RKO (cell line): Measurements from ENCODE around the gene TENM4.

Experiments used
- DNase-seq: peaks from one replicate; pipeline ENCODE4 v3.0.0-alpha.2; 2016; ENCODE audit warnings: low spot score

Gene TENM4

GRCh38 chr11:79173615-79174014 is 267.2 kb downstream of the TENM4 start:
- DNase-seq = no peak

- no peak for DNase-seq
Measured at GRCh38 chr11:79170321-79170720, 270.5 kb downstream of the TENM4 start.

DNA sequence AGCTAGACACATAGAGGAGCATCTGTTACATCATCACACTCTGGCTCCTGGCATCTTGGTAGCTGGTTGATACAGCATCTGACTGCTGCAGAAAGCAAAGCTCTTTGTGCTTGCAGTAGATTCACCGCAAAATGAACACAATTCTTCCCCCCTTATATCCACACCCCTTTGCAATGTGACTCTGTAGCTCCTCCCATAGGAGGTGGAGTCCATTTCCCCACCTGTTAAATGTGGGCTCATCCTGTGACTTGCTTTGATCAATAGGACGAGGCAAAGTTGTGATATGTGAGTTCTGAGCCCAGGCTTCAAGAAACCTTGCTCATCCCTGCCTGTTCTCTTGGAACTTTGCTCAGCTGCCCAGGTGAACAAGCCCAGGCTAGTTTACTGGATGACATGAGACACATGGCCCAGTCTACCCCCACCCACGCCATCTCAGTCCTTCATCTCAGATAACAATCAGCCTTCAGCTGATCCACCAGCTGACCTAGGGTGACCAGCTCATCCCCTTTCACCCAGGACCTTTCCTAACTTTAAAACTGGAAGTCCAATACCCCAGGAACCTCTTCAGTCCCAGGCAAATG is 272.2 kb downstream of the TENM4 start:
- no peak for DNase-seq

- DNase-seq = no peak
Measured at GRCh38 chr11:79167510-79168188, 273.2 kb downstream of the TENM4 start.

GRCh38 chr11:79165908-79166307 is 274.9 kb downstream of the TENM4 start:
- no peak for DNase-seq

DNA sequence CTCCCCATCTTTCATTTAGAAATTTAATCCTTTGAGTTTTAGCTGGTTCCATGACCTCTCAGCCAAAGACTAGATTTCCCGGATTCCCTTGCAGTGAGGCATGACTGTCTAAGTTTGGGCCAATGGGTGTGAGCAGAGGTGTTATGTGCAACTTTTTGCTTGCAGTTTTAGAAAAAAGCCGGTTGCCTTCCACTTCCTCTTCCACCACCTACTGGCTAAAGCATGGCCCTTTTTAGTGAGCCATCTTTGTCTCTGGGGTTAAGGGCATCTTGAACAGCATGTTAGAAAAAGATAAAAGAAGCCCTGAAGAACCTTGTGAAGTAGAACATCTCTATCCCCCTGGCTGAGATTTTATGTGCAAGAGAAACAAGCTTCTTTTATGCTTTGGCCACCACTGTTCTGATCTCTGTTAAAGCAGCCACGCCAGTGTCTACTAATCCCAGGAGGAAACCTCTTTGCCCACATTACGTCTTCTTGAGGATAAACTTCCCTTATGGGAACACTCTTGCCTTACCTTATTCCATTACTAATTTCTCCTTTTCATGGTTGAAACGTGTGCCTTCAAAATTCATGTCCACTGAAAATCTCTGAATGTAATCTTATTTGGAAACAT is 279.9 kb downstream of the TENM4 start:
- no peak for DNase-seq

GRCh38 chr11:79159657-79160450 is 281.0 kb downstream of the TENM4 start:
- no peak for DNase-seq

GRCh38 chr11:79157738-79158137 is 283.1 kb downstream of the TENM4 start:
- DNase-seq = no peak

GRCh38 chr11:79156031-79156430 is 284.8 kb downstream of the TENM4 start:
- DNase-seq = no peak

GRCh38 chr11:79155237-79155636 is 285.6 kb downstream of the TENM4 start:
- no peak for DNase-seq

DNA sequence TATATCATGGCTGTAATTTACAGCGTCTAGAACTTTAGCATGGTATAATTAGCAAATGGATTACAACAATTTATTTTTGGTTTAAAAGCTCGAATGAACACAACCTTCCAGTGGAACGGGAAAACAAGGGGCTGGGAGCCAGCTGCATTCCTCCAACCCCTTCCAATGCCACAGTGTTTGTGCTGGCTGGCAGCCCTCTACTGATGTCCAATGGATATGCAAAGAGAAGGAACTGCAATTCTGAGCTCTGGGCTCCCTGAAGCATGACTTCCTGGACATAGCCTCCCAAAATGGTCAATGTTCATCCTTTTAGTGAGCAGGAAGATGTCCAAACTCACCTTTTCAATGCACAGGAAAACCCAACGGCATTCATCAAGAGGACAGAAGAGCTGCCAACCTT is 288.3 kb downstream of the TENM4 start:
- DNase-seq = no peak

GRCh38 chr11:79151396-79151795 is 289.4 kb downstream of the TENM4 start:
- DNase-seq = no peak

DNA sequence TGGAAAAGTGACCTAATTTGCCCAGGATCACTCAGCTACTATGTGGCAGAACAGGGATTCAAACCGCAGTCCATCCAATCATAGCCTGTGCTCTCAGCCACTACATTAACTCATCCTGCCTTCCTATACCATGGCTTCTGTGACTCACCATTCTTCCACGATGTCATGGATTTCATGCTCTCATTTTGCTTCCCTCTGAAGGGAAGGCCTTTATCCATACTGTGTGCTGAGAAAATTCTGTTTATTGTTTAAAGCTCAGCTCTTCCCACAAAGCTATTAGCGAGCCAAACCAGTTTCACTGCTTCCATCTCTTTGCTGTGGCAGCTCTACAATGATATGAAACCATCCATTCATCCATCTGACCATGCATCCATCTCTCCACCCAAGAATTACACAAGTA is 289.9 kb downstream of the TENM4 start:
- DNase-seq = no peak

GRCh38 chr11:79150320-79150719 is 290.5 kb downstream of the TENM4 start:
- DNase-seq = no peak

DNA sequence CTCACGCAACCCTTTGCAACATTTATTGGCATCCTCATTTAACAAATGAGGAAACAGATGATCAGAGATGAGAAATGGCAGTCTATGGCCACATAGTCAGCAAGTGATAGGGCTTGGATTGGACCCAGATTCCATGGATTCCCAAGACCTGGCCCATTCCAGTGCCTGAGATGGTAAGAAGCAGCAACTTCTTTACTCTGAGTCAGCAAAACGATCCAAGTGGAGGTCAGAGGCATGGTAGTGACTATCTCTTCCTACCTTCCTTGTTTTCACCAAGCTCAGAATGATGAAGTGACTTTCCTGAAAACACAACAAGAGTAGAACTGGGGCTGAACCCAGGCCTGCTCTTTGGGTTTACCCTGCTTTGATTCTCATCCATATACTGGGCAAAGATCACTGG is 293.1 kb downstream of the TENM4 start:
- DNase-seq = no peak

- DNase-seq = no peak
Measured at GRCh38 chr11:79147011-79147410, 293.8 kb downstream of the TENM4 start.

DNA sequence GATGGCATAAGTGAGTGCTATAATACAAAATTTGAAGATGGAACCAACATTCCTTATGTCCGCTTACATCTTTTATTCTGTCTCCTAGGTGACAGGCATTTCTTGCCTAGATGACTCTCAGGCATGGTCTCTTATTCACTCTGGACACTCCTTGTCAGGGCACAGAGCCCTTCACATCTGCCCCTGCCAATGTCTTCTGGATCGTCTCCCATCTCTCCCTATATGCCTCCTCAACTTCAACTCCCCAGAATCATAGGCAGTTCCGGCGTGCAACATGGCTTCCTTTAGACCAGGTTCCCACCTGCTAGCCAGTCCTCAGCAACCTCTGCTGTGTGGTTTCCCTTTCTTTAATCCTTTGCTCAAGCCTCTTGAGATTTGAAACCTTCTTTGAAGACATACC is 300.9 kb downstream of the TENM4 start:
- DNase-seq = no peak

GRCh38 chr11:79129702-79130101 is 311.1 kb downstream of the TENM4 start:
- DNase-seq = no peak

- DNase-seq = no peak
Measured at GRCh38 chr11:79128291-79128690, 312.5 kb downstream of the TENM4 start.

DNA sequence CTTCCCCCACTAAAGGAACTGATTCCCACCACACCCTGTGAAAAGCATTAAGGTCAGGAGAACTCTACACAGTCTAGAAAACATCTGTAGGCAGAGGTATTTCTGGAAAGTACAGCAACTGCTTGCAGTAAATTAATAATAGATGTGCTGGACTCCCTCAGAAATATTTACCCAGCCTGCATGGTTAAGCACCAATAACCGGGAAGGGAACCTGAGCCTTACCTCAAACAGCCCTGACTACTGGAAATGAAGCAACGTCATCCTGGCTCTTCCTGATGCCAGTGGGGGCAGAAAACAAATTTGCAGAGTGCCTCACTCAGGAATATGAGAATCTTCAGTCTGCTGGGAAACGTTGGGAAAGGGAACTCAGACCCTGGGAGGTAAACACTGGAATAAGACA is 318.1 kb downstream of the TENM4 start:
- DNase-seq = no peak

DNA sequence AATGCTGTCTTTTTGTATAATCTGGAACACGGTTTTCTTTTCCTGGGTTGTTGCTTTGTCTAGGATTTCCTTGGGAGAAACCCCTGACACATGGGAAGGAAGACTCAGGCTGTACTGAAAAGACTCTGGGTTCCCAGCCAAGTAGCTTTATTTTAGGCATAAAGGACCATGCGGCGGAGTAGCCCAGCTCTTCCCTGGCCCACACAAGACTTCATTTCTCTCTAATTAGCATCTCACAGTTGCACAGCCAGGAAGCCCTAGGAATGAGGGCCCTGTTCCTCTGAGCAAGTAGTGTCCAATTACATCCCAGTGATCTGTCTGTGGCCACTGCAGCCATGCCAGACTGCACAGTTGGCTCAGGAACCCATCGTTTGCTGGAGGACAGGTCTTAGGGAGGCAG is 319.5 kb downstream of the TENM4 start:
- DNase-seq = no peak

DNA sequence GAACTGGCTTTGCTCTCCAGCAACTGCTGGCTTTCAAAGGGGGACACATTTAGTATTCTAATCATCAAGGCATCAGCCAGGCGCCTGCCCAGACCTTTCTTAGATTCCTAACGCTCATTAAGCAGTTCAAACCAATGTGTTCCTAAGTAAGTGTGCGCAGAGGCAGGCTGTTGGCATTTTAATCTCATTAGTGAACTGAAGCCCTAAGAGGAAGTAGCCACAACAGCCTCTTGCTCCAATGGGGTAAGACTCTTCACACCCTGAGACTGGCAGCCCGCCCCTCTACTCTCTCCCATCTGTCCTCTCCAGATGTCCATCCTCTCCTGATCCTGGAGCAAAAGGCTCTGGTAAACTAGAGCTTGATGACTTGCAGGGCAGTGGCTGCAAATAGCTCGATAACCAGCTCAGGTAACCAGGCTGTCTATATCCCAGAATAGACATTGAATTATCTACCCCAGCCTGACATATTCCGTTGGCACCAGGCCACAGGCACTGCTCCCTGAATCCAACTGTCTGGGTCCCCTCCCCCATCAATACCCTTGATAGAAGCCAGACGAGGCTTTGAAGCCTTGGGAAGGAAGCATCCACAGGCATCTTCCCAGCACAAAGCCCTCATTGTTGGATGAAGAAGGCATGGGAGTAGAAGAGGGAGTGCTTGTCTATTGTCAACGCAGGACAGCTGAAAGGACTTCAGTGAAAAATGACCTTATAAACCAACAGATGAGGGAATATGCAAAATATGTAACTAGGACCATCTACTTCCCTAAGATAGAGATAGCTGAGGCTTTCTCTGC is 321.1 kb downstream of the TENM4 start:
- no peak for DNase-seq
